Stimulated activated naive CD8-positive, alpha-beta T cell treated with anti-CD3 and anti-CD28 coated beads, Interleukin-15, Interleukin-2, amounts not matched to agents 100 ng/mL and 50 ng/mL, for 24 hours (primary cell): Measurements from ENCODE around the gene CTSL.
"Not testable (repeated sequence)": the region's sequence is repeated elsewhere in the genome, so short reads cannot be mapped to it uniquely, and the experiment has no call there.

Experiments used
- H3K27ac Mint-ChIP-seq: one replicate; pipeline ENCODE4 v1.8.0; 2021; ENCODE audit warnings: mild to moderate bottlenecking, mixed read lengths
- H3K27me3 Mint-ChIP-seq: one replicate; pipeline ENCODE4 v1.8.0; 2021; ENCODE audit warnings: mixed read lengths
- H3K36me3 Mint-ChIP-seq: one replicate; pipeline ENCODE4 v1.8.0; 2021; ENCODE audit warnings: low read depth, mixed read lengths
- H3K4me1 Mint-ChIP-seq: one replicate; pipeline ENCODE4 v1.8.0; 2021; ENCODE audit warnings: low read depth, mixed read lengths
- H3K4me3 Mint-ChIP-seq: one replicate; pipeline ENCODE4 v1.8.0; 2021; ENCODE audit warnings: mild to moderate bottlenecking, mixed read lengths
- H3K9me3 Mint-ChIP-seq: one replicate; pipeline ENCODE4 v1.8.0; 2021; ENCODE audit warnings: mixed read lengths

Gene CTSL

GRCh38 chr9:87749335-87750035, 23.6 kb downstream of the CTSL start:
- Mint-ChIP-seq H3K4me1 (no peaks in the 10 kb centered on the region), H3K36me3 (no peaks in the 10 kb centered on the region), H3K4me3 (no peak overlapping the region), H3K27me3 (peaks cover 17% of the 10 kb centered on the region), H3K9me3 (no peaks in the 10 kb centered on the region), H3K27ac (no peak overlapping the region)

GRCh38 chr9:87750726-87751125, 24.8 kb downstream of the CTSL start:
- H3K27ac Mint-ChIP-seq: no peak overlapping the region
- peaks cover 17% of the 10 kb centered on the region for H3K27me3 Mint-ChIP-seq
- peaks cover 8% of the 10 kb centered on the region for H3K9me3 Mint-ChIP-seq
- H3K4me3 Mint-ChIP-seq: no peak overlapping the region
- no peaks in the 10 kb centered on the region for H3K36me3 Mint-ChIP-seq
- no peaks in the 10 kb centered on the region for H3K4me1 Mint-ChIP-seq

GRCh38 chr9:87751423-87751822, 25.5 kb downstream of the CTSL start:
- H3K4me3 Mint-ChIP-seq: no peak overlapping the region
- H3K4me1 Mint-ChIP-seq: no peaks in the 10 kb centered on the region
- peaks cover 8% of the 10 kb centered on the region for H3K9me3 Mint-ChIP-seq
- H3K36me3 Mint-ChIP-seq: no peaks in the 10 kb centered on the region
- peaks cover 17% of the 10 kb centered on the region for H3K27me3 Mint-ChIP-seq
- H3K27ac Mint-ChIP-seq: no peak overlapping the region

GRCh38 chr9:87751868-87752267, 25.9 kb downstream of the CTSL start:
- Mint-ChIP-seq H3K36me3 (no peaks in the 10 kb centered on the region), H3K27me3 (peaks cover 17% of the 10 kb centered on the region), H3K27ac (no peak overlapping the region), H3K4me3 (no peak overlapping the region), H3K9me3 (peaks cover 8% of the 10 kb centered on the region), H3K4me1 (no peaks in the 10 kb centered on the region)

- Mint-ChIP-seq H3K36me3 (no peaks in the 10 kb centered on the region), H3K4me3 (no peak overlapping the region), H3K9me3 (peaks cover 8% of the 10 kb centered on the region), H3K27me3 (peaks cover 16% of the 10 kb centered on the region), H3K4me1 (no peaks in the 10 kb centered on the region), H3K27ac (no peak overlapping the region)
Observed at GRCh38 chr9:87753313-87753712, 27.4 kb downstream of the CTSL start.

- H3K27me3 Mint-ChIP-seq, H3K4me1 Mint-ChIP-seq: not testable (repeated sequence)
Observed at GRCh38 chr9:87758330-87758729, 32.4 kb downstream of the CTSL start.

GRCh38 chr9:87759980-87760379, 34.1 kb downstream of the CTSL start:
- not testable (repeated sequence) for H3K36me3 Mint-ChIP-seq, H3K27me3 Mint-ChIP-seq, H3K4me1 Mint-ChIP-seq, H3K27ac Mint-ChIP-seq, H3K4me3 Mint-ChIP-seq
- H3K9me3 Mint-ChIP-seq: peaks cover 11% of the 10 kb centered on the region

More at GRCh38 chr9:87758330-87758729, 32.4 kb downstream of the CTSL start:
- not testable (repeated sequence) for H3K36me3 Mint-ChIP-seq, H3K4me3 Mint-ChIP-seq, H3K27ac Mint-ChIP-seq
- peaks cover 15% of the 10 kb centered on the region for H3K9me3 Mint-ChIP-seq

- no peaks in the 10 kb centered on the region for H3K4me1 Mint-ChIP-seq
- no peak overlapping the region for H3K27ac Mint-ChIP-seq
- H3K4me3 Mint-ChIP-seq: no peak overlapping the region
- H3K27me3 Mint-ChIP-seq: peaks cover 6% of the 10 kb centered on the region
- H3K36me3 Mint-ChIP-seq: no peaks in the 10 kb centered on the region
- H3K9me3 Mint-ChIP-seq: peaks cover 6% of the 10 kb centered on the region
Observed at GRCh38 chr9:87760529-87760928, 34.6 kb downstream of the CTSL start.

- peaks cover 6% of the 10 kb centered on the region for H3K9me3 Mint-ChIP-seq
- H3K27ac Mint-ChIP-seq: no peak overlapping the region
- H3K4me1 Mint-ChIP-seq: no peaks in the 10 kb centered on the region
- no peak overlapping the region for H3K4me3 Mint-ChIP-seq
- H3K27me3 Mint-ChIP-seq: peaks cover 6% of the 10 kb centered on the region
- H3K36me3 Mint-ChIP-seq: no peaks in the 10 kb centered on the region
Observed at GRCh38 chr9:87763286-87763685, 37.4 kb downstream of the CTSL start.

- H3K27me3 Mint-ChIP-seq: peaks cover 21% of the 10 kb centered on the region
- H3K4me3 Mint-ChIP-seq: no peak overlapping the region
- no peaks in the 10 kb centered on the region for H3K4me1 Mint-ChIP-seq
- H3K9me3 Mint-ChIP-seq: peaks cover 4% of the 10 kb centered on the region
- no peak overlapping the region for H3K27ac Mint-ChIP-seq
- H3K36me3 Mint-ChIP-seq: no peaks in the 10 kb centered on the region
Observed at GRCh38 chr9:87765521-87765920, 39.6 kb downstream of the CTSL start.

GRCh38 chr9:87766697-87767096, 40.8 kb downstream of the CTSL start:
- Mint-ChIP-seq H3K27ac (no peak overlapping the region), H3K9me3 (no peaks in the 10 kb centered on the region), H3K4me3 (no peak overlapping the region), H3K27me3 (peaks cover 21% of the 10 kb centered on the region), H3K4me1 (no peaks in the 10 kb centered on the region), H3K36me3 (no peaks in the 10 kb centered on the region)

- H3K9me3 Mint-ChIP-seq: no peaks in the 10 kb centered on the region
Observed at GRCh38 chr9:87770616-87771315, 44.8 kb downstream of the CTSL start.

GRCh38 chr9:87771316-87772006, 45.5 kb downstream of the CTSL start:
- H3K4me3 Mint-ChIP-seq: no peak overlapping the region
- no peaks in the 10 kb centered on the region for H3K9me3 Mint-ChIP-seq
- H3K36me3 Mint-ChIP-seq: no peaks in the 10 kb centered on the region
- no peak overlapping the region for H3K27ac Mint-ChIP-seq
- no peaks in the 10 kb centered on the region for H3K4me1 Mint-ChIP-seq
- peaks cover 28% of the 10 kb centered on the region for H3K27me3 Mint-ChIP-seq

More at GRCh38 chr9:87770616-87771315, 44.8 kb downstream of the CTSL start:
- Mint-ChIP-seq H3K27me3 (peaks cover 28% of the 10 kb centered on the region), H3K4me1 (no peaks in the 10 kb centered on the region), H3K36me3 (no peaks in the 10 kb centered on the region), H3K27ac (no peak overlapping the region), H3K4me3 (no peak overlapping the region)

GRCh38 chr9:87776481-87777379, 50.8 kb downstream of the CTSL start:
- Mint-ChIP-seq H3K27me3 (peaks cover 12% of the 10 kb centered on the region), H3K4me1 (no peaks in the 10 kb centered on the region), H3K4me3 (no peak overlapping the region), H3K27ac (no peak overlapping the region), H3K9me3 (peaks cover 6% of the 10 kb centered on the region), H3K36me3 (no peaks in the 10 kb centered on the region)
